HepG2 (cell line): ENCODE measurements around the gene FAF2. TPM values are rescaled to one million over a fixed set of nuclear protein-coding genes. Genes with fewer than 3 reads are reported as not detected.

Source experiments
- ATF3 ChIP-seq: sonication (generic); formaldehyde crosslinking; IDR thresholded peaks from 2 replicates; pipeline ENCODE4 v1.4.0; 2020; ENCODE audit warnings: missing genetic modification reagents
- DMAP1 ChIP-seq: IDR thresholded peaks from 2 replicates; pipeline ENCODE4 v1.6.1; 2016
- DNMT3B ChIP-seq: conservative IDR thresholded peaks from 2 replicates; pipeline ENCODE4 v1.6.1; 2016; ENCODE audit warnings: missing biosample characterization, control low read depth
- FOXA1 ChIP-seq, 2 experiments: fragments of 450-650 bp in 1 of 2; sonication (generic) in 1 of 2; formaldehyde crosslinking in 1 of 2; IDR thresholded peaks; 2 replicates each; pipeline versions ENCODE4 v1.4.0 to v1.6.1; 2016 to 2020; ENCODE audit warnings: missing genetic modification reagents in 1 of 2
- FOXK1 ChIP-seq: sonication (generic); formaldehyde crosslinking; IDR thresholded peaks from 2 replicates; pipeline ENCODE4 v1.4.0; 2020; ENCODE audit warnings: low read depth, missing genetic modification reagents, borderline replicate concordance
- HIC2 ChIP-seq: sonication (generic); formaldehyde crosslinking; IDR thresholded peaks from 2 replicates; pipeline ENCODE4 v1.9.0; 2022; ENCODE audit warnings: low read depth, missing genetic modification reagents
- JUND ChIP-seq: sonication (generic); formaldehyde crosslinking; IDR thresholded peaks from 2 replicates; pipeline ENCODE4 v1.8.0; 2022; ENCODE audit warnings: mild to moderate bottlenecking, missing genetic modification reagents
- LCORL ChIP-seq, 2 experiments: fragments of 450-650 bp in 1 of 2; sonication (generic) in 1 of 2; formaldehyde crosslinking in 1 of 2; IDR thresholded peaks; 2 replicates each; pipeline versions ENCODE4 v1.5.0 to v1.6.1; 2017 to 2020; ENCODE audit warnings: antibody characterized with exemption in 1 of 2, missing genetic modification reagents in 1 of 2
- MYC ChIP-seq: sonication (generic); formaldehyde crosslinking; IDR thresholded peaks from 2 replicates; pipeline ENCODE4 v1.9.0; 2021; ENCODE audit warnings: missing genetic modification reagents, borderline replicate concordance
- RCOR2 ChIP-seq: IDR thresholded peaks from 2 replicates; pipeline ENCODE4 v1.6.1; 2016; ENCODE audit warnings: missing biosample characterization, missing genetic modification reagents
- RNF2 ChIP-seq: fragments of 450-650 bp; conservative IDR thresholded peaks from 2 replicates; pipeline ENCODE4 v1.6.1; 2016; ENCODE audit warnings: low read depth
- SMAD3 ChIP-seq: sonication (generic); formaldehyde crosslinking; IDR thresholded peaks from 2 replicates; pipeline ENCODE4 v1.4.0; 2020; ENCODE audit warnings: missing genetic modification reagents
- SNRNP70 ChIP-seq: fragments of 200-400 bp; formaldehyde crosslinking; IDR thresholded peaks from 2 replicates; pipeline ENCODE4 v1.6.1; 2017; ENCODE audit warnings: mild to moderate bottlenecking, low read depth, low read length, moderate library complexity
- TRAFD1 ChIP-seq: sonication (generic); formaldehyde crosslinking; IDR thresholded peaks from 2 replicates; pipeline ENCODE4 v1.5.1; 2020; ENCODE audit warnings: missing genetic modification reagents, mild to moderate bottlenecking, borderline replicate concordance
- ZBTB46 ChIP-seq: sonication (generic); formaldehyde crosslinking; IDR thresholded peaks from 2 replicates; pipeline ENCODE4 v1.4.0; 2020; ENCODE audit warnings: mild to moderate bottlenecking, missing genetic modification reagents, borderline replicate concordance
- ZNF607 ChIP-seq: sonication (generic); formaldehyde crosslinking; IDR thresholded peaks from 2 replicates; pipeline ENCODE4 v1.5.1; 2020; ENCODE audit warnings: missing genetic modification reagents, mild to moderate bottlenecking, borderline replicate concordance
- ZNF782 ChIP-seq: sonication (generic); formaldehyde crosslinking; IDR thresholded peaks from 2 replicates; pipeline ENCODE4 v1.4.0; 2020; ENCODE audit warnings: missing genetic modification reagents, mild to moderate bottlenecking, borderline replicate concordance
- polyA plus RNA-seq, 8 experiments: library from polyadenylated mRNA; depleted of rRNA in 3 of 8; stranded (reverse) in 7 of 8; unstranded in 1 of 8; fragments of >200 nt; fragmentation: Illumina TruSeq in 4 of 8; extraction: Trizol in 4 of 8; gene quantifications; 2 replicates each; pipeline versions ENCODE4 v1.2.1 to v1.2.3, GENCODE V29; 2011 to 2016; ENCODE audit warnings: low read depth in 4 of 8, missing spikeins in 1 of 8, mixed read lengths in 1 of 8; ENCODE audit not compliant: insufficient read depth in 1 of 8
- total RNA-seq, 5 experiments: library from RNA; depleted of rRNA; stranded (reverse); fragments of >200 nt; fragmentation: Illumina TruSeq; extraction: Trizol; gene quantifications; 2 replicates each; pipeline ENCODE4 v1.2.3, GENCODE V29; 2016; ENCODE audit warnings: low read depth in 1 of 5
- TF ChIP-seq, protein P1 (sequence below): sonication (generic); formaldehyde crosslinking; conservative IDR thresholded peaks from 2 replicates; pipeline ENCODE4 v1.4.0; 2020; ENCODE audit warnings: mild to moderate bottlenecking, missing genetic modification reagents, moderate library complexity

The FAF2 gene
- total and polyA plus RNA-seq, 2 of the 13 experiments (the other 11 are each of a cell fraction or from before 2014, with no cell fraction given) = 27.8 to 34.3 TPM

DNA sequence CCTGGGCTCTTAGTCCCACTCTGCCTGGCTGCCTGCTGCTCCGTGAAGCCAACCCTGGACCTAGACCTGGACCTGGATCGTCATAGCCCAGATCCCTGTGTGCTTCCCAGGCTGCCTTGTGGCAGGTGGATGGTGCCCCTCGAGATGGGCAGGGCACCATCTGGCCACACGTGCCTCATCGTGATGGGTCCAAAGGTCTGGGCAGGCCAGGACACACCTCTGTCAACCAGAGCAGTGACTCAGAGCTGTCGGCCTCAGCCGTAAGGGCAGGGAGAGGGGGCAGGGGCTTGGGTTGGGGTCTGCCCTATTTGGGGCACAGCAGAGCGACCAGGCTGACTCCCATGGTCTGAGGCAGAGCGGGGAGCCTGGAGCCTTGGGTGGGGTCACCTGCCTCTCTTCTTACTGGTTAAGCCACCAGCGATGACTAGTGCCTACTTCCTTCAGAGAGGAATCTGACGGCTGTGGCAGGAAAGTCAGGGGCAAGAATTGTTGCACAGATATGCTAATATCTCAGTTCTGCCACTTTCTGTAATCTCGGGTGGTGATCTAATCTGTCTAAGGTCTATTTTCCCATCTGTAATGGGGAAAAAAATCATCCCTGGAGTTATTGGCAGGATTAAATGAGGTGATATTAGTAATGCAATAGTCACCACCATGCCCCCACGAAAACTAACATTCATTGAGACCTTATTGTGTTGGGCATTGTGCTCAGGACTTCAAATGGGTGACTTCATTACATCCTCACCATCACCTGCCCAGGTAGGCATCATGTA, 97.7 kb downstream of the FAF2 start (continued):
- TF ChIP-seq, protein P1, sequence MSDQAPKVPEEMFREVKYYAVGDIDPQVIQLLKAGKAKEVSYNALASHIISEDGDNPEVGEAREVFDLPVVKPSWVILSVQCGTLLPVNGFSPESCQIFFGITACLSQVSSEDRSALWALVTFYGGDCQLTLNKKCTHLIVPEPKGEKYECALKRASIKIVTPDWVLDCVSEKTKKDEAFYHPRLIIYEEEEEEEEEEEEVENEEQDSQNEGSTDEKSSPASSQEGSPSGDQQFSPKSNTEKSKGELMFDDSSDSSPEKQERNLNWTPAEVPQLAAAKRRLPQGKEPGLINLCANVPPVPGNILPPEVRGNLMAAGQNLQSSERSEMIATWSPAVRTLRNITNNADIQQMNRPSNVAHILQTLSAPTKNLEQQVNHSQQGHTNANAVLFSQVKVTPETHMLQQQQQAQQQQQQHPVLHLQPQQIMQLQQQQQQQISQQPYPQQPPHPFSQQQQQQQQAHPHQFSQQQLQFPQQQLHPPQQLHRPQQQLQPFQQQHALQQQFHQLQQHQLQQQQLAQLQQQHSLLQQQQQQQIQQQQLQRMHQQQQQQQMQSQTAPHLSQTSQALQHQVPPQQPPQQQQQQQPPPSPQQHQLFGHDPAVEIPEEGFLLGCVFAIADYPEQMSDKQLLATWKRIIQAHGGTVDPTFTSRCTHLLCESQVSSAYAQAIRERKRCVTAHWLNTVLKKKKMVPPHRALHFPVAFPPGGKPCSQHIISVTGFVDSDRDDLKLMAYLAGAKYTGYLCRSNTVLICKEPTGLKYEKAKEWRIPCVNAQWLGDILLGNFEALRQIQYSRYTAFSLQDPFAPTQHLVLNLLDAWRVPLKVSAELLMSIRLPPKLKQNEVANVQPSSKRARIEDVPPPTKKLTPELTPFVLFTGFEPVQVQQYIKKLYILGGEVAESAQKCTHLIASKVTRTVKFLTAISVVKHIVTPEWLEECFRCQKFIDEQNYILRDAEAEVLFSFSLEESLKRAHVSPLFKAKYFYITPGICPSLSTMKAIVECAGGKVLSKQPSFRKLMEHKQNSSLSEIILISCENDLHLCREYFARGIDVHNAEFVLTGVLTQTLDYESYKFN = peak; percentile 50
- TF ChIP-seq RCOR2 (CRISPR knock-in tag) (no peak), SMAD3 (CRISPR knock-in tag) (0 out of 2 replicates have a peak, but pooled peaks have one; percentile 18), LCORL (IDR thresholded peaks at IDR 0.05) (no peak), LCORL (CRISPR knock-in tag; IDR thresholded peaks at IDR 0.05) (0 out of 2 replicates have a peak, but pooled peaks have one; percentile 47), ZBTB46 (CRISPR knock-in tag) (0 out of 2 replicates have a peak, but pooled peaks have one; percentile 34), ATF3 (peak; percentile 61), MYC (CRISPR knock-in tag) (peak; percentile 57; the same call in 1 of the 2 replicates), ZNF607 (CRISPR knock-in tag) (no peak), SNRNP70 (no peak), HIC2 (CRISPR knock-in tag) (peak; percentile 97), DNMT3B (CRISPR knock-in tag) (peak; percentile 79; the same call in 1 of the 2 replicates), FOXK1 (CRISPR knock-in tag) (peak; percentile 18; the same call in 1 of the 2 replicates), RNF2 (peak; percentile 75; the same call in 1 of the 2 replicates), DMAP1 (CRISPR knock-in tag) (0 out of 2 replicates have a peak, but pooled peaks have one; percentile 50), TRAFD1 (CRISPR knock-in tag) (no peak), FOXA1 (IDR thresholded peaks at IDR 0.05) (no peak), FOXA1 (CRISPR knock-in tag; IDR thresholded peaks at IDR 0.05) (peak; percentile 47), JUND (CRISPR knock-in tag) (peak; percentile 42; the same call in 1 of the 2 replicates), ZNF782 (CRISPR knock-in tag) (peak; percentile 68; the same call in 1 of the 2 replicates)
